Vagina (tissue), 2 donors: ENCODE results near the gene EMID1.

ENCODE experiments used
- CTCF ChIP-seq, 3 experiments: fragments of 450-650 bp in 2 of 3; fragments of 200-600 bp in 1 of 3; sonication (generic) in 1 of 3; IDR thresholded peaks; one replicate each; pipeline ENCODE4 v1.5.1; 2017 to 2019; ENCODE audit warnings: antibody characterized with exemption in 3 of 3, mild to moderate bottlenecking in 2 of 3, moderate library complexity in 2 of 3
- POLR2A ChIP-seq, 2 donors: fragments of 450-650 bp; IDR thresholded peaks; one replicate each; pipeline ENCODE4 v1.6.1; 2017; ENCODE audit warnings: antibody characterized with exemption in 2 of 2, mild to moderate bottlenecking in 2 of 2, moderate library complexity in 2 of 2

- TF ChIP-seq POLR2A (IDR thresholded peaks at IDR 0.05) (no peak), CTCF (IDR thresholded peaks at IDR 0.05) (no peak)
Measured at GRCh38 chr22:29208879-29209623, 3.4 kb downstream of the EMID1 start.
